Sigmoid colon (tissue), 7 donors: ENCODE measurements around the gene OR8S1. TPM values are rescaled to one million over a fixed set of nuclear protein-coding genes. Genes with fewer than 3 reads are reported as not detected.

Experiments
- polyA plus RNA-seq, 3 donors: library from polyadenylated mRNA; stranded (reverse); fragments of 200-250 nt; gene quantifications; one replicate each; pipeline ENCODE4 v1.2.3, GENCODE V29; 2013
- total RNA-seq, 4 donors: library from RNA; depleted of rRNA; stranded (reverse); fragments of >200 nt; gene quantifications; one replicate each; pipeline ENCODE4 v1.1.0, GENCODE V29; 2016
- donor health status: healthy with polysubstance abuse.
- donor health status: Bipolar disorder and iron deficiency.
- donor health status: healthy.

The OR8S1 gene
- total and polyA plus RNA-seq, 7 donors = not detected

Other genes with a start within 250 kb of the OR8S1 start
- gene ZNF641, start 174.7 kb upstream of the OR8S1 start, total RNA-seq = 10 to 100 TPM; 16.6 to 28.5 (median 24.7) TPM
- 1 to 10 TPM; 3.0 to 6.6 (median 4.2) TPM for gene ZNF641, start 174.7 kb upstream of the OR8S1 start, polyA plus RNA-seq
- 1 to 10 TPM in 2 of 4 donors, under 1 TPM in 1, not detected in 1; 0.82 to 3.9 (median 1.9) TPM for gene ANP32D, start 53.1 kb upstream of the OR8S1 start, total RNA-seq
- gene ANP32D, start 53.1 kb upstream of the OR8S1 start, polyA plus RNA-seq = not detected
- gene C12orf54, start 43.1 kb upstream of the OR8S1 start, total RNA-seq = 1 to 10 TPM in 2 of 4 donors, not detected in 2; 1.2 to 8.3 TPM
- gene C12orf54, start 43.1 kb upstream of the OR8S1 start, polyA plus RNA-seq = under 1 TPM in 1 of 3 donors, not detected in 2; 0.28 TPM
- not detected for gene LALBA, start 44.4 kb downstream of the OR8S1 start, total RNA-seq
- not detected for gene LALBA, start 44.4 kb downstream of the OR8S1 start, polyA plus RNA-seq
- 10 to 100 TPM; 28.2 to 63.0 (median 37.0) TPM for gene KANSL2, start 156.6 kb downstream of the OR8S1 start, total RNA-seq
- 10 to 100 TPM; 13.2 to 26.2 (median 14.8) TPM for gene KANSL2, start 156.6 kb downstream of the OR8S1 start, polyA plus RNA-seq
- 10 to 100 TPM; 20.7 to 29.2 (median 23.9) TPM for gene CCNT1, start 191.1 kb downstream of the OR8S1 start, total RNA-seq
- gene CCNT1, start 191.1 kb downstream of the OR8S1 start, polyA plus RNA-seq = 1 to 10 TPM; 3.0 to 7.9 (median 3.7) TPM